HG02852 (cell line): ENCODE results near the gene MPP1.

Experiments used
- ATAC-seq: cut with Tn5 transposase; IDR thresholded peaks from one replicate; pipeline ENCODE4 v1.9.1; 2021; ENCODE audit warnings: mild to moderate bottlenecking, moderate library complexity; ENCODE audit not compliant: unreplicated experiment

Gene MPP1

DNA sequence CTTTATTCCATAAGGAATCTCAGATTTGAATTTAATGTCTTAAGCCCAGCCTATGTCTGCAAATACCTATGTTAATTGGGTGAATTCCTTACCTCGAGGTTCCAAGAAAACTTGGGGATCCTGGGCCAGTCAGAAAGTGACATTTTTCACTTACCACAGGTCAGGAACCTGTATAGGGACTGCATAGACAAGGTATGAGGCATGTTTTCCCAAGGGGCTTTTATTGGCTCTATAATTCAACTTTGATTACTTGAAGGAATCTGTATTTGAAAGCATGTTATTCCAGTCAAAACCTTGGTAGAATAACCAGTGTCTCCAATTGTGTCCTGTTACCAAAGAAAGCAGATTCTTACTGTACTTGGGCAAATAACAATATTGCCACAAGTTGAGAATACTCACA, 8.5 kb upstream of the MPP1 start:
- no peak for ATAC-seq

DNA sequence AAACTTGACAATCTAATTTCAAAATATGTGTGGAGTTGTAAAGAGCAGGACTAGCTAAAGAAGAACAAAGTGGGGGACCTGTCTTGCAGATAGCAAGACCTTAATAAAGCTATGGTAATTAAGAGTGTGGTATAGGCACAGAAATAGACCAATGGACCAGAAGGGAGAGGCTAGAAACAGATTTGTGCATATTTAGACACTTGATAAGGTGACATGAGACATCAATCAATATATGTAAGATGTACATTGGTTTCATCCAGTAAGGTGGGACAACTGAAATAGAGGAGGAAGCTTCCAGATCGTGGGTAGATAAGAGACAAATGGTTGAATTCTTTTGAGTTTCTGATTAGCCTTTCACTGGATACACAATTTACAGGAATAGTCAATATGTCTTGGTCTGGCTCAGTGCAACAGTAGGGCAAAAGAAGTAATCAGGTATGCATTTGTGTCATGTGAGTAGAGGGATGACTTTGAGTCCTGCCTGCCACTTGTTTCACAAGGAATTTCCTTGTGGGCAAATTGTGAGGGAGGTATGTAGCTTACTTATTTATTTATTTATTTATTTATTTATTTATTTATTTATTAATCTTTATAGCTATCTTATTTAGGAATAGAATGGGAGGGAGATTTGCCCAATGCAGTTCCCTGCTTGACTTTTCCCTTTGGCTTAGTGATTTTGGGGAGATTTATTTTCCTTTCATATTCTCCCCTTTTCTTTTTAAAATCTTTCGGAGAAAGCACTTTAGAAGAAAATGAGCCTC, 7.2 kb upstream of the MPP1 start:
- no peak for ATAC-seq

GRCh38 chrX:154809939-154810665, 4.8 kb upstream of the MPP1 start:
- no peak for ATAC-seq

- no peak for ATAC-seq
These were observed 1.7 kb upstream of the MPP1 start for GRCh38 chrX:154806837-154807501.

- no peak for ATAC-seq
These were observed 409 bp upstream of the MPP1 start for GRCh38 chrX:154805696-154806091.

DNA sequence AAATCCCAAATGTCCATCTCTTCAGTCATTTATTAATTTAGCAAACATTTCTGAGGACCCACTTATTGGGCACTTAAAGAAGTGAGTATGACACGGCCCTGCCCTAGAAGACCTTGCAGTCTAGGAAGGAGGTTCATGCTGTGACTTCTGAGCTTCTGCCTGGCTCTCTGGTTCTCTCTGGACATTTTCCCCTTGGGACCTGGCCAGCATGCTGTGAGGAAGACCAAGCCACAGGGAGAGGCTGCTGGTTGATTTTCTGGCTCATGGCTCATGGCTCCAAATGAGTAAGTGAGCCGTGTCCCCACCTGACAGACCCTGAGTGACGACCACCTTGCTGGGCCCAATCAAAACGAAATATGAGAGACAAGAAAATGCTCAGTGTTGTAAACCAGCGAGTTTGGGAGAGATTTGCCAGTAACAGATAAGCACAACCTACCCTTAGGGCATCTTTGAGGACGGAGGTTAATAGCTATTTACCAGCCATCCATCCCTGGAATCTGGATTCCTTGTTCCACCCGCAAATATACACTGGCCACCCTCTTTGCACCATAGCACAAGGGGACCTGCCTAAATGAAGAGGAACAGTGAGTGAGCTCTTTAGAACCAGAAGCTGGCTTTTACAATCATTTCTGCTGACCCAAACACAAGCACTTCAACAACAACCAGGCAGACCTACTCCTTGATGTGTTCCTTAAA, 876 bp downstream of the MPP1 start:
- peak; percentile 4 for ATAC-seq

DNA sequence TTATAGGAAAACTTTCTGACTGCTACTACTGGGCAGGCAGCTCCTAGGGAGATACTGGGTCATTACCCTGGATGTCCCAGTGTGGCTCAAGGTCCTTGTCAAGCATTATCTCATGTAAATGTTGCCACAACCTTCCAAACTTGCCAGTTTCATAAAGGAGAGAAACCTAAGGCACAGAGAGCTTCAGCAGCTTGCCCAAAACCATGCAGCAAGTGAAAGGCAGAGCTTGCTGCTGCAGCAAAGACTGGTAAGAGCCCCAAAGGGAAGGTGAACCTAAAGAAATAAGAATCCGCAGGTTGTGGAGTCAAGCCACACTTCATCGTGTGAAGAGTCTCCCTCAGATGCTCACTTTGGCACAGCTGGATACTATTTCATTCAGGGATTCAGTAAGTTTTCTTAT, 2.3 kb downstream of the MPP1 start:
- ATAC-seq = no peak

DNA sequence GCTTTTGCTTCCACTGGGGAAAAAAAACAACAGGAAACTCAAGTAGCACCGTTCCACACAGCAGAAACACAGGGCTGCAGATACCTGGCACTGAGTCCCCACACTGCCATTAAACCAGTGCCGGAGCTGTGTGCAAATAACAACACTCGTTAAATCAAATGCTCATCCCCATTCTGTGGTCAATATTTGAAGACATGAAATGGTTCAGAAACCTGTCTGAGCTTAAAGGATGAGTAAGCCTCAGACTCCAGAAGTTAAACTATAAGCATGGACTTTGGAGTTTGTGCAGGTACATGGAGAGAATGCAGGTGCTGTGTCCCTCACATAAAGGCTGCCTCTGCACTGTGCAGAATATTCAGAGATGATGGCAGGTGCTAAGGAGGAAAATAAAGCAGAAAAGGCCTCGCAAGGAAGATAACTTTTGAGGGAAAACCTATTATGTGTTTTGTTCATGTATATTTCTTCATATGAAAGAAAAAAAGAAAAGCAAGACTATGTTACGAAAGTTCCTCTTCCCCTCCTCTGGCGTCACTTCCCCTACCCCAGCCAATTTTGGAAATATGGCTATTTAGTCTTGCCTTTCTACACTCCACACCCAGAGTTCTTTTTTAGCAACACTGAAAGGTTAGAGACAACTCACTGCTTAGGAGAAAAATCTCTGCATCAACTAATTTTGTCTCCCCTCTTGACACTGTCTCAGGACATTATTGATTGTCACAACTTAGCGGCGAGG, 4.6 kb downstream of the MPP1 start:
- ATAC-seq = no peak

DNA sequence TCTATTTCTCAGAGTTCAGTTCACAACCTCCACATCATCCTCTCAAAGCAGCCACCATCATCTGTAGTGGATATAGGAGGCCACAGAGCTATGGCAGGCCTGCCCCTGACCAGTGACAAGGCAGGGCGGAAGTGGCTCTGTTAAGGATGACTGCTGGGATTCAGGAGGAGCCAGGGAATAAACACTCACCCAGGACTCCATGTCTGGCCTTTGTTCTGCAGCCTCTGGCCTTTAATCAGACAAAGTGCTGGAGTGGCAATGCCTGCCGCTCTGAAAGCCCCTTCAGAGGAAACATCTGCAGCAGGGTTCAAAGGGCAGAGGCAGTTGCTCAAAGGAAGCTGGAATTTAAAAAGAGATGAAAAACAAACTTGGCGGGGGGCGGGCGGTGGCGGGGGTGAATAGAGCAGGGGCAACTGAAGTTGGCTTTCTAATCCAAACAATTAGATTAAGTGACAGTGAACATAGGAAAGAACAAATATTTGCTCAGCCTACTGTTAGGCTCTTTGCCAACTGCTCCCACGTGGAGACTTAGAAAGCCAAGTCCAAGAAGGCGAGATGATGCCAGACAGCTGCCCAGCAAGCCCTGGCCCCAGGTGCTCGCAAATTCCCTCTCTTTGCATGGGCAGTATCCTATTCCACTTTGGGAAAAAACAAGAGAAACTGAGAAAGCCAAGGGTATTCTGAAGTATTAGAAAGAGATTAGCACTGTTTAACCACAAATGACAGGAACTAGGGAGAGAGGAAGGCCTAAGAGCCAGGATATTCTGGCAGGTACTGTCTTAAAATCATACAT, 5.5 kb downstream of the MPP1 start:
- no peak for ATAC-seq

GRCh38 chrX:154797006-154797405, 8.3 kb downstream of the MPP1 start:
- no peak for ATAC-seq

GRCh38 chrX:154795016-154795415, 10.3 kb downstream of the MPP1 start:
- no peak for ATAC-seq

DNA sequence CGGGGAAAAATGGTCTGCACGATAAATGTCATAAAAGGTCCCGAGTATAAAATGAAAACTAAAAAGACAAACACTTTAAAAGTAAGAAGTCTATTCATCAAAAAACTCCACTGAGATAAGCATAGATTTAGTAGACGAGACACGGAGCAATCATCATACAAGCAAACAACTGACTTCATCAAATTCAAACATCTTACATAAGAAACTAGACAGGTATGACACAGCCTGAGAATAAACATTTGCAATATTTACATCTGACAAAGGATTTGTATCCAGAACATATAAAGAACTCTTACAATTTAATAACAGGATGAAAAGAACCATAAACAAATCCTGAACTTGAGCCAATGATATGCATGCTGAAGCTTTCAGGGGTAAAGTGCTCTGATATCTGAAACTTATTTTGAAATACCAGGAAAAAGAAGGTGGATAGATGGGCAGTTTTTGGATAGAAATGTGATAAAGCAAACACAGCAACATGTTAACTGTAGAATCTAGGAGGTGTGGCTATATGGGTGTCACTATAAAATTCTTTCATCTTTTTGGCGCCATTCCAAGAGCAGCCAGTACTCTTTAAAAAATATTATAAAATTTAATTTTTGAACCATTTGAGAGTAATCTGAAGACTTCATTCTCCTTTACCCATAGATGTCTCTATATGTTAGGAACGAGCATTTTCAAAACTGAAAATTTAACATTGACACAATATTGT, 12.0 kb downstream of the MPP1 start:
- no peak for ATAC-seq

- ATAC-seq = no peak
These were observed 13.3 kb downstream of the MPP1 start for GRCh38 chrX:154791939-154792338.

DNA sequence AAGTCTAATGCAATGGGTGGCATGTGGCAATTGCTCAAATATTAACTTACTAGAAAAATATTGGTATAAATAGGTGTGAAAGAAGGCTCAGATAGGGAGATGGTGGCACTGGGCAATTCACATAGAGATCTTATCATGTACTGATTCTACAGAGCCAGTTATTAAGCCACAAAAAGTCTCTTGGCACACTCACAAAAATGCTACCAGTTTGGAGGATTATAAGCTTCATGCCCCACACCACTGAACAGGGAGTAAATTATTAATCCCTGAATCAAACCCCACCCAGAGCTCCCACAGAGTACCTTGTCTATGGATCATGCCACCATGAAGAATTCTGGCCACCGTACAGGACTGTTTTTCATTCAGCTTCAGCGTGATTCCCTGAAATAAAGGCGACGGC, 13.8 kb downstream of the MPP1 start:
- ATAC-seq = no peak

- ATAC-seq = no peak
These were observed 19.6 kb downstream of the MPP1 start for GRCh38 chrX:154785716-154786115.

- no peak for ATAC-seq
These were observed 20.9 kb downstream of the MPP1 start for GRCh38 chrX:154784149-154784995.

GRCh38 chrX:154780968-154781367, 24.3 kb downstream of the MPP1 start:
- ATAC-seq = no peak

GRCh38 chrX:154779261-154779660, 26.0 kb downstream of the MPP1 start:
- ATAC-seq = no peak
